Sigmoid colon (tissue), 4 donors: ENCODE measurements around the gene ERRFI1.

ENCODE experiments used
- EP300 ChIP-seq, 4 donors: sonication (generic); formaldehyde crosslinking; IDR thresholded peaks; one replicate each; pipeline ENCODE4 v1.6.1; 2017; ENCODE audit warnings: antibody characterized with exemption in 4 of 4
- POLR2A ChIP-seq, 2 donors: fragments of 450-650 bp; IDR thresholded peaks; one replicate each; pipeline ENCODE4 v1.6.1; 2016; ENCODE audit warnings: antibody characterized with exemption in 2 of 2, mild to moderate bottlenecking in 2 of 2, moderate library complexity in 2 of 2
- POLR2AphosphoS5 ChIP-seq, 4 donors: sonication (generic); formaldehyde crosslinking; IDR thresholded peaks; one replicate each; pipeline ENCODE4 v1.6.1; 2017; ENCODE audit warnings: antibody characterized with exemption in 4 of 4
- TF ChIP-seq, protein P1 (sequence below), 4 experiments: fragments of 450-650 bp in 3 of 4; fragments of 200-600 bp in 1 of 4; IDR thresholded peaks; one replicate each; pipeline ENCODE4 v1.5.1; 2016 to 2019; ENCODE audit warnings: antibody characterized with exemption in 4 of 4, mild to moderate bottlenecking in 3 of 4, moderate library complexity in 2 of 4

DNA sequence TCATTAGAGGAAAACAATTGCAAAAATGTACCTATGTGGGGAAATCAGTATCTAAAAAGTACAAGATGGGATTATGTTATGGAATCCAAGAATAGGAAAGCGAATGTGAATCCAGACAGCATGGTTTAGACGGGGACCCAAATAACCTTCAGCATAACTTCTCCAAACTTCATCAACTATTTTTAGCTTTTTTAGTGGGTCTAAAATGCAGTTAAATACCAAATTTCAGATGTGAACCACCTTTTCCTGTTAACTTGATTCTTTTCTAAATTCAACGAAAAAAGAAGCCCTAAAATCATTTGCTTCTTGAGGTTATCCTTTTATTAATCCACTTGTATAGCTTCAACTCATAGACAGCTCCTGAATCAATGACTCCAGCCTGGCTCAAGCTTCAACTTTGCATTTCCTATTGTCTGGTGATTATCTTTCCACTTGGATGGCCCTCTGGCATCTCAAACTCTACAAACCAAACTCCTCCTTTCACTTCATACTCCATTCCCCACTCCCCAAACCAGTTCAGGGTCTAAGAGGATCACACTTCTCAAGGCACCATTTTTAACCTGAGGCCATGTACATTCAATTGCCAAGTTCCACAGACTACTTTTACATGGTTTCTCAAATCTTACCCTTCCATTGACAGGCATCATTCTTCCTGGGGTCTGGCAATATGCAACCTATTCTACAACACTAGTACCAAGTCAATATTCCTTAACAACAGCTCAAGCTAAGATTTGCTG lies 7.4 kb downstream of the ERRFI1 start:
- TF ChIP-seq POLR2A (IDR thresholded peaks at IDR 0.05) (no peak), EP300 (IDR thresholded peaks at IDR 0.05) (no peak), POLR2AphosphoS5 (IDR thresholded peaks at IDR 0.05) (peak in 1 of 4 donors; percentile 11)
- TF ChIP-seq, protein P1, sequence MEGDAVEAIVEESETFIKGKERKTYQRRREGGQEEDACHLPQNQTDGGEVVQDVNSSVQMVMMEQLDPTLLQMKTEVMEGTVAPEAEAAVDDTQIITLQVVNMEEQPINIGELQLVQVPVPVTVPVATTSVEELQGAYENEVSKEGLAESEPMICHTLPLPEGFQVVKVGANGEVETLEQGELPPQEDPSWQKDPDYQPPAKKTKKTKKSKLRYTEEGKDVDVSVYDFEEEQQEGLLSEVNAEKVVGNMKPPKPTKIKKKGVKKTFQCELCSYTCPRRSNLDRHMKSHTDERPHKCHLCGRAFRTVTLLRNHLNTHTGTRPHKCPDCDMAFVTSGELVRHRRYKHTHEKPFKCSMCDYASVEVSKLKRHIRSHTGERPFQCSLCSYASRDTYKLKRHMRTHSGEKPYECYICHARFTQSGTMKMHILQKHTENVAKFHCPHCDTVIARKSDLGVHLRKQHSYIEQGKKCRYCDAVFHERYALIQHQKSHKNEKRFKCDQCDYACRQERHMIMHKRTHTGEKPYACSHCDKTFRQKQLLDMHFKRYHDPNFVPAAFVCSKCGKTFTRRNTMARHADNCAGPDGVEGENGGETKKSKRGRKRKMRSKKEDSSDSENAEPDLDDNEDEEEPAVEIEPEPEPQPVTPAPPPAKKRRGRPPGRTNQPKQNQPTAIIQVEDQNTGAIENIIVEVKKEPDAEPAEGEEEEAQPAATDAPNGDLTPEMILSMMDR (IDR thresholded peaks at IDR 0.05): no peak
